GM20431 (cell line): Measurements from ENCODE around the gene KCTD11.

ENCODE experiments used
- in situ Hi-C: fragments of 300-500 bp; cut with MseI, MboI; formaldehyde crosslinking; loops from one replicate; pipeline ENCODE4 v1.15.0; 2020; ENCODE audit warnings: low sequenced_read_pairs; ENCODE audit not compliant: unreplicated experiment

The KCTD11 gene

DNA sequence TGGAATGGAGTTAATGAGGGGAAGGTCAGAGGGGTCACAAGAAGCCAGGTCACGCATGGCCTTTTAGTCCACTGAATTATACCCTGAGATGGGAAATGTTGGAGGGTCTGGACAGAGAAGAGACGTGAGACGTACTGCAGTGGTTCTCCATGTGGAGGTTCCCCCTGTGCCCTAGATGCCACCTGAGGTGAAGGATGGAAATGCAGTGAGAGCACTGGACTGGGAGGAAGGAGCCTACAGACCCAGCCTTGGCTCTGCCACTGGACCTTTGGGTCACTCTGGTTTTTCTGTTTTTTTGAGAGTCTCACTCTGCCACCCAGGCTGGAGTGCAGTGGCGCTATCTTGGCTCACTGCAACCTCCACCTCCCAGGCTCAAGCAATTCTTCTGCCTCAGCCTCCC, 44.2 kb downstream of the KCTD11 start:
- in situ Hi-C loops, result no loop called here

DNA sequence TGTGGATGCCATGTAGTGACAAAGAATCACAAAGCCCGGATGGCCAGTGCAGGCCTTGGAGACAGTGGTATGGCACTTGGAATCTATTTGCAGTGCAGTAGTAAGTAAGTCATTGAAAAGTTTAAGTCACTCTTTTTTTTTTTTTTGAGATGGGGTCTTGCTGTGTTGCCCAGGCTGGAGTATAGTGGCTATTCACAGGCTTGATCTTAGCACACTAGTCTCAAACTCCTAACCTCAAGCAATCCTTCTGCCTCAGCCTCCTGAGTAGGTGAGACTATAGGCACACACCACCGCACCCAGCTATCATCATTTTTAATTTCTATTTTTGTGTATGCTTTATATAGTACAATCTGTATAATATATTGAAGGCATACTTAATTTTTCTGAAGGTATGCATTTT, 46.6 kb downstream of the KCTD11 start:
- in situ Hi-C loops, result no loop called here

DNA sequence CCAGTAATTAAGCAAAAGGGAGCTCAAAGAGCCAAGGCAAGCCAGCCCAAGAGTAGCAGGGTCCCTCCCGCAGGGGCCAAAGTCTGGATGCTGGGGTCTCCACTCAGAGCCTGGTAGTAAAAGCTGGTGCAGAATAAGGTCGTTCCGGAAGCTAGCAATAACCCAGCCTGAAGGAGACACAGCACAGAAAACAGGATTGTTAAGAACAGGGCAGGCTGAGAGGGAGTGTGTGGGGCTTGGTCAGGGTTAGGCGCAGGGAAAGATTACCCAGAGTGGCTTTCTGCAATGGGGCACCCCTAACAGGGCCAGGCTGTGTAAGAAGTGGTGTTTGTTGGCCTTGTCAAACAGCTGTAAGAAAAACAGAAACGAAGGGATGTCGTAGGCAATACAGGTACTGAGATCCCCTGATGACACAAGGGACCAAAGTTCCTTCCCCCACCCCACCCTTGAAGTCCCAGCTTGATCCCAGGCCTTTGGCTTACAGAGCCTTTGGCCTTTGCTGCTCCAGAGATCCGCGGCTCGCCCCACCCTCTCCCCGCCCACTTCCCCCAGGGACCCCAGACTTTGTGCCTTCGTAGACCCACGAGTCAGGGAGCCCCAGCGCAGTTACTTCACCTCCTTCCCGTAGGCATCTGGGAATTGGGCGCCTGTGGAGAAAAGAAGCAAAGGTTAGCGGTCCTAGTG, 51.2 kb downstream of the KCTD11 start:
- in situ Hi-C loops, result no loop called here

DNA sequence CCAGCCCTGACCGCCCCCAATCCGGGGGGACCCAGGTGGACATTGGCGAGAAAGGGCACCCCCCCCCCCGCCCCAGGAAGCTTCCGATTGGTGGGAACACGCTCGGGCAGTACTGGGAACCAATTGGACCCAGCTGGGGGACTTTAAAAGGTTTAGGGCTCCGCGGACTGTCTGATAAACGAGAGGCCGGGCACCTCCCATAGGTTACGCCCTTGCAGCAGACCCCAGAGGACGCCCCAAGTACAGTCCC, 51.7 kb downstream of the KCTD11 start:
- in situ Hi-C loops, result no loop called here

DNA sequence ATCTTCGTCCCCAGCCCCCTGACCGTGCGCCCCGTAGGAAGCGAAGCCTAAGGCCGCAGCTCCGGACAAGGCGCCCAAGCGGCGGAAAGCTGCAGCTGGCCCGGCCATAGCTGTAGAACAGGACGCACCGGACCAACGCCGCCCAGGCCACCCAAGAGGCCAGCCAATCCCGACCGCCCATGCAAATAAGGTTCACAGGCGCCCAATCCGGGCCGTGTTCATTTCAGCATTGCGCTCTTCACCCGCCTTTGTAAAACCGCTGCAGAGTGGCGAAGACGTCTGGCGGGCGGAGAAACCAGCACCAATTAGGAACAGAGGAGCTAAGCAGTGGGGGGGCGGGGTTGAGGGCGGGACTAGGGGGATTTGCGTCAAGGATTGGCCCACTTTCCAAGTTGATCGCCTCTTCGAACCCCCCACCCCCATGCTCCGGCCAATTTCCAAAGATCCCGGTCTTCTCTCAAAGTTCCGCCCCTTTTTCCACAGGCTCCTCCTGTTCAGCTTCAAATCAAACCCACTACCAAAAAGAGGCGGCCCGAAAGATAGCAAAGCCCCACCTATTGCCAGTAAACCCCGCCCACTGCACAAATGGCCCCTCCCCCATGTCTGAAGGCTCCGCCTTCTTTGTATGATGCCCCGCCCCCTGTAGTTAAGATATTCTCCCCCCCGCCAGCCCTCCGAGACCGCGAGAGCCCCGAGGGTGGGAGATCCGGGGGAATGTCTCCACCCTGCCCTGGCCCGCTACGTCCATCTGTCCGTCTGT, 52.2 kb downstream of the KCTD11 start, which contains the start of gene TMEM256:
TMEM256 (minus strand) TSS at position 121 of the 760 bp plus-strand sequence; CDS start at position 108, 13 bp downstream.
- in situ Hi-C loops, result no loop called here
